GM21390 (cell line): Measurements from ENCODE around the gene SSMEM1.
"Not testable (repeated sequence)": the region's sequence is repeated elsewhere in the genome, so short reads cannot be mapped to it uniquely, and the experiment has no call there.

ENCODE experiments used
- ATAC-seq: cut with Tn5 transposase; IDR thresholded peaks from one replicate; pipeline ENCODE4 v1.9.1; 2021; ENCODE audit not compliant: unreplicated experiment

The SSMEM1 gene

DNA sequence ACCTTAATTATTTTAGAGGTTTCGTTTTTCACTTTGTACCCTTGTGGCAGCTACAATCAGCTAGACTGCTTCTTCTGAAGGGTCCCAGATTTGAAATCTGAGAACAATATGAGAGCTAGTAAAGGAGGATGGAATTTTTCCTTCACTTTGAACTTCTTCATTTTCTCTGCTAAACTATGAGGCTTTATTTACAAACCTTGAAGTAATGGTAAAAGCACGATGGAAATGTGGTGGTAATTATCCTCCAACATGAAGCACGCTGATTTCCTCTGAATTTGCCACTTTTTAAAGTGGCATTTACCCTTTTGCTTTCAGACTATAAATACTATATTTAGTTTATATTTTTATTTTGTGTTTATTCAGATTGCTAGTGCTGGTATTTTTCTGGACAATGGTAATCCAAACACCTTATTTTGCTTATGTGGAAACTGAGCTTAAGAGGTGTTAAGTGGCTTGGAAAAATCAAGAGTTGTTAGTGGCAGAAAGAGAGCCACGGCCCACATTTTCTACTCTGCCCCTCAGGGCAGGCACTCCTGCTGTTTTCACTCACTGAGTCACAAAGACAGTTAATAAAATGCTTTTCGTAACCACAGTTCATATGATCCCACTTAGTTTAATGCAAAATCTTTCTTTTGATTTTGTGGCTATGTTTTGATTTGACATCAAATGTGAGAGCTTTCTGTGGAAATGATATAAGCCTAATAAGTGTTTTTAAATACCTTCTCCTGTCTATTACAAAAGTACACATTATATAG is 2.7 kb downstream of the SSMEM1 start:
- ATAC-seq, result no peak

GRCh38 chr7:130213828-130214227 is 6.2 kb downstream of the SSMEM1 start:
- no peak for ATAC-seq

DNA sequence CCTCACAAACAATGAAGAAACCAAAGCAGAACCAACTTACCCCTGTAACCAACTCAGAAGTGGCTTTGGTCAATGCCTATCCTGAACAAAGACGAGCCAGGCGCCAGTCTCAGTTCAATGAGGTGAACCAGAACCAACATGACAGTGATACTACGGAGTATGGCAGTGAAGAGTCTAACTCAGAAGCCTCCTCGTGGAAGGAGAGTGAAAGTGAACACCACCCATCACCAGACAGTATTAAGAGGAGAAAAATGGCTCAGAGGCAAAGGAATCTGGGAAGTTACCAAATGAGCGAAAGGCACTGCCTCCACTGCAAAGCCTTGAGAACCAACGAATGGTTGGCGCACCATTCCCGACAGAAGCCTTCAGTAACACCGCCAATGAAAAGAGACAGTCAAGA is 8.4 kb downstream of the SSMEM1 start:
- no peak for ATAC-seq

- no peak for ATAC-seq
These were observed 9.1 kb downstream of the SSMEM1 start for GRCh38 chr7:130216750-130217149.

DNA sequence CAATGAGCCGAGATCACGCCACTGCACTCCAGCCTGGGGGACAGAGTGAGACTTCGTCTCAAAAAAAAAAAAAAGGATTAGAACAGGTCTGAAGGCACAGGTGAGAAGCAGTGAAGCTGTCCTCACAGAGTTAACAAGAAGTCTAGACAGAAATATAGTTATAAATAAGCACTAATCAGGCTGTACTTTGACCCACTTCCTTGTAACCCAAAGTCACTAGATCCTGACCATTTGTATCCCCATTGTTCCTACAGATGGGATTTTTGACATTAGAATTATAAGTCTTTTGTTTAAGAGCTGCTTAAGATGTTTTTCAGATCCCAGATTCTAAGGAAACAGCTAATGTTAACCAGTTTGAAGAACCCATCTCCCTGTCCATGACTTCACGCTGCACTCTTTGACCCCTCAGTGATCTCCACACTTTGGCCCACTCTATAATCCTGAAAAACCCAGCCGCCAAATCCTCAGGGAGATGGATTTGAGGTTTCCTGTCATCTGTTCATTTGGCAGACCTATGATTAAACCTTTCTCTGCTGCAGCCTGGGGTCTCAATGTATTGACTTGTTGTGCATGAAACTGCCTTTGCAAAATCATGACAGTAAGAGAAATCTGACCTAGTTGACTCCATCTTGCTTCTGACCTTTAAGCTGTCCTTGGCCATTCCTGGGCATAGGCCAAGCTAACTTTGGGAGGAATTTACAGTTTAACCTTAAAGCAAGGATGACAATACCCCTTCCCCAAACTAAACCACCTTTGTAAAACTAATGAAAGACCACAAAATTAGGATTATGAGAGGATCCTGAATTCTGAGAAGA is 11.4 kb downstream of the SSMEM1 start:
- no peak for ATAC-seq

- no peak for ATAC-seq
These were observed 12.2 kb downstream of the SSMEM1 start for GRCh38 chr7:130219871-130220270.

- ATAC-seq, result no peak
These were observed 14.1 kb downstream of the SSMEM1 start for GRCh38 chr7:130221746-130222145.

DNA sequence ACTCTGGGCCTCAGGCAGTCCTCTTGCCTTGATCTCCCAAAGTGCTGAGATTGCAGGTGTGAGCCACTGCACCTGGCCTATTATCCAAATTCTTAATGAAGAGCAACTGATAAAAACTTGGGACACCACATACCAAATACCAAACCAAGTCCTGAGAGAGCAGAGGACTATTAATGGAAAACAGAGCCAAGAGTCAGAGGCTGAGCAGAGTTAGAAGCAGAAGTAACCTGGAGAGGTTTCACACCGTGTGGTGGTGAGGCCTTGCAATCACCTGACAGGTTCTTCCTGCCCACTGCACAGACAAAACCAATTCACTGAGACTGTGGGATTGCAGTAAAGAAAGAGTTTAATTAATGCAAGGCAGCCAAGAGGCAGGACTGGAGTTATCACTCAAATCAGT is 16.0 kb downstream of the SSMEM1 start:
- no peak for ATAC-seq

- no peak for ATAC-seq
These were observed 16.6 kb downstream of the SSMEM1 start for GRCh38 chr7:130224210-130224609.

GRCh38 chr7:130224923-130225322 is 17.3 kb downstream of the SSMEM1 start:
- not testable (repeated sequence) for ATAC-seq

GRCh38 chr7:130226333-130226732 is 18.7 kb downstream of the SSMEM1 start:
- no peak for ATAC-seq

DNA sequence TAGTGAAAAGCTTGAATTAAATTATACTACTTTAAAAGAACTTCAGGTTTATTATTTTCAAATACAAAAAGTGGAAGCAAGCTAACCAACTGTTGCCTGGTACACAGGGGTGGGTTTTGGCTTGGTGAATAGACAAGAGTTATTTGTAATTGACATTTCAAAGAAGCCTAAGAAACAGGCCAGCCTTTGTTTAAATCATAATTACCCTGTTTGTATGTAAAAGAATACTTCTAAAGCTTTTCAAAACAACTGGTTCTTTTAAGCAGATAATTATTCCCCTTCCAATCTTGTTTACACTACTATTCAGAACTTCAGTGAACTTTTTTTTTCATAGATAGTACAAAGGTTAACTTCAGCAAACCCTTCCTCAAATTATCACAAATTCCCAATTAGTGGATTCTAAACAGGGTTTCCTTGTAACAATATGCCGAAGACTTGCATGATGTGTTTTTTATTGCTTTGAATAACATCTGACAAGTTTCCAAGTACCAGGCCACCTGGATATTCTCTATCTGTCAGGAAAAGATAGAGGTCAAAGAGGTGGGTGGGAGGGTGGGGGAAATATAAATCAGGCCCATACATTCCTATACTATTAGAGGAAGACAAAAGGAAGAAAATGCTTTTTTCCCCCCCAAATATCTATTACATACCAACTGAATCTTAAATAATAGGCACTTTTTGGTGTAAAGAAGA is 20.4 kb downstream of the SSMEM1 start:
- no peak for ATAC-seq

- no peak for ATAC-seq
These were observed 21.3 kb downstream of the SSMEM1 start for GRCh38 chr7:130228840-130229502.

GRCh38 chr7:130229981-130230380 is 22.3 kb downstream of the SSMEM1 start:
- not testable (repeated sequence) for ATAC-seq

GRCh38 chr7:130231792-130232191 is 24.1 kb downstream of the SSMEM1 start:
- ATAC-seq, result no peak

DNA sequence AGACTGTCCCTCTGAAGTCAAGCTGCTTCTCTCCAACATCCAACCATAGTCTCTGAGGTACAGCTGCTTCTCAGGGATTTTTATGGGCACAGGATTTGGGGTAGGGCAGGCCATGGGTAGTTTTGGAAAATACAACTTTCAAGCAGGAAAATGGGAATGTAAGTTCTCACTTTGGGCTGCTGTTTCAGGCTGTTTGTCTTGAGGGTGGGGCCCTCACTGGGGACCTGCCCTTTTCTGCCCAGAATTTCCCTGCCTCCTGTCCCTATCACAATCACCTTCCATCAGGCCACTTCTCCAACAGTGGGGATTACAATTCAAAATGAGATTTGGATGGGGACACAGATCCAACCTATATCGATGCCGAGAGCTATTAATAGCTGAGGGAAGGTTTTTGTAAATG is 24.5 kb downstream of the SSMEM1 start:
- ATAC-seq, result no peak

- ATAC-seq, result no peak
These were observed 26.4 kb downstream of the SSMEM1 start for GRCh38 chr7:130234078-130234477.

DNA sequence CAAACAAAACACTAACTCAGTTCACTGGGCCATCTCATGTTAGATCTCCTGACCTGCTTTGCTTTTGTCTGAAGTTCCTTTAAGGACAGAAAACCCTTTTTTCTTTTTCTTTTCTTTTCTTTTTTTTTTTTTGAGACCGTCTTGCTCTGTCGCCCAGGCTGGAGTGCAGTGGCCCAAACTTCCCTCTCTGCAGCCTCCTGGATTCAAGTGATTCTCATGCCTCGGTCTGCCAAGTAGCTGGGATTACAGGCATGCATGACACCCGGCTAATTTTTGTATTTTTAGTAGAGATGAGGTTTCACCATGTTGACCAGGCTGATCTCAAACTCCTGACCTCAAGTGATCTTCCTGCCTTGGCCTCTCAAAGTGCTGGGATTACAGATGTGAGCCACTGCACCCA is 28.7 kb downstream of the SSMEM1 start:
- not testable (repeated sequence) for ATAC-seq

DNA sequence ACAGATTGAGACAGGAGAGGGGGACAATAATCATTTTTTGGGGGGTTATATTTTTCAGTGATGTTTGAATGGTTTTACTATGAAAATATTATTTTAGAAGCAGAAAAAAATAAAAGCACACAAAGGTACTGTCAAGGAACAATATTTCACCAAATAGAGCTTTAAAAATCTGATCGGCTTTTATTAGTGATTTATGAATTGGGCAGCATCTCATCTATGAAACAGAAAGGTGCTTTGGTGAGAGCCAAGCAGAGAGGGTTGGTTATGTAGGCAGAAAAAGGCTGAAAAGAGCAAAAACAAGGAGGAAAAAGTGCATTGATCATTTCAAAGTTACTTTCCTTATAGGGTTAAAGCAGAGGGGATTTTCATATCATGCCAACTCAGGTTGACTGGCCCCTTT is 32.6 kb downstream of the SSMEM1 start:
- ATAC-seq, result no peak

GRCh38 chr7:130242198-130243014 is 34.7 kb downstream of the SSMEM1 start:
- no peak for ATAC-seq
